Measurements from ENCODE around the gene ZNF107. TPM values are rescaled to one million over a fixed set of nuclear protein-coding genes. Genes with fewer than 3 reads are reported as not detected.

ZNF107 gene
- total and polyA plus RNA-seq, 2 experiments from 2014 or later, result 14.8 to 55.3 TPM

- TF ChIP-seq ETS1 (IDR thresholded peaks at IDR 0.05) (no peak), EZH2 (IDR thresholded peaks at IDR 0.05; ENCODE audit: low read depth, unreplicated experiment) (no peak), CTCF (conservative IDR thresholded peaks at IDR 0.05; ENCODE audit: low read depth in 2 of 2) (no peak), POLR2AphosphoS5 (IDR thresholded peaks at IDR 0.05; ENCODE audit: low read depth) (no peak), ZNF331 (CRISPR knock-in tag; IDR thresholded peaks at IDR 0.05; ENCODE audit: low read depth) (no peak)
Observed at GRCh38 chr7:64687249-64687648, 21.3 kb downstream of the ZNF107 start (continued).

GRCh38 chr7:64688988-64689387, 23.1 kb downstream of the ZNF107 start:
- H3K9me2 ChIP-seq (ENCODE audit: insufficient read depth), result no peaks in the 10 kb centered on the region
- H3F3A ChIP-seq (replicated peaks; ENCODE audit: low read depth), result no peaks in the 10 kb centered on the region
- no peaks in the 10 kb centered on the region for H3K4me1 ChIP-seq (ENCODE audit: insufficient read depth)
- no peaks in the 10 kb centered on the region for H3K27me3 ChIP-seq (ENCODE audit: insufficient read depth)
- no peak overlapping the region for H3K27ac ChIP-seq (ENCODE audit: low read depth)
- Mint-ChIP-seq H3K27ac (no peak overlapping the region), H3K4me3 (no peak overlapping the region), H3K27me3 (ENCODE audit: insufficient read depth, low read depth, poor library complexity) (peaks cover 6% of the 10 kb centered on the region), H3K4me1 (peaks cover 5% of the 10 kb centered on the region; the same call in 1 of the 3 replicates), H3K9me3 (peaks cover 4% of the 10 kb centered on the region; the same call in 2 of the 3 replicates), H3K36me3 (ENCODE audit: low read depth) (peaks cover 30% of the 10 kb centered on the region)
- H2AFZ ChIP-seq, result no peak overlapping the region
- H3K79me2 ChIP-seq (replicated peaks; ENCODE audit: insufficient read depth), result peaks cover 47% of the 10 kb centered on the region
- DNase-seq (ENCODE audit: low spot score) (no peak), ATAC-seq (no peak)
- no peak overlapping the region for H3K4me3 ChIP-seq
- H4K20me1 ChIP-seq (replicated peaks; ENCODE audit: insufficient read depth), result peaks cover 18% of the 10 kb centered on the region
- H3K36me3 ChIP-seq (ENCODE audit: insufficient read depth), result peaks cover 31% of the 10 kb centered on the region
- no peak overlapping the region for H3K4me2 ChIP-seq
- TF ChIP-seq CTCF (conservative IDR thresholded peaks at IDR 0.05; ENCODE audit: low read depth in 2 of 2) (no peak), ZNF331 (CRISPR knock-in tag; IDR thresholded peaks at IDR 0.05; ENCODE audit: low read depth) (no peak), POLR2AphosphoS5 (IDR thresholded peaks at IDR 0.05; ENCODE audit: low read depth) (no peak), JUNB (IDR thresholded peaks at IDR 0.05; ENCODE audit: unreplicated experiment) (no peak), EZH2phosphoT487 (IDR thresholded peaks at IDR 0.05; ENCODE audit: unreplicated experiment) (no peak), STAT1 (IDR thresholded peaks at IDR 0.05; ENCODE audit: unreplicated experiment) (no peak), ZNF114 (CRISPR knock-in tag; IDR thresholded peaks at IDR 0.05) (no peak), REST (IDR thresholded peaks at IDR 0.05; ENCODE audit: unreplicated experiment) (no peak), CREB1 (CRISPR knock-in tag; IDR thresholded peaks at IDR 0.05; ENCODE audit: low read depth) (no peak)
